ENCODE results near the gene ADRA2B. TPM values are rescaled to one million over a fixed set of nuclear protein-coding genes. Genes with fewer than 3 reads are reported as not detected.
"Not testable (repeated sequence)": the region's sequence is repeated elsewhere in the genome, so short reads cannot be mapped to it uniquely, and the experiment has no call there.

Gene ADRA2B
- not detected in 2 replicates for total RNA-seq (2014; rRNA removed; shearing (Covaris generic))

GRCh38 chr2:96116424-96116878 lies at the start of gene ADRA2B:
TSS of gene ADRA2B (minus strand) at chr2:96116571. CDS start at chr2:96116149, 422 bp downstream.
- no peak for DNase-seq (ENCODE audit: low spot score)

- no peak for DNase-seq (ENCODE audit: low spot score)
These were observed 48.3 kb upstream of the ADRA2B start for GRCh38 chr2:96164459-96165184.

DNA sequence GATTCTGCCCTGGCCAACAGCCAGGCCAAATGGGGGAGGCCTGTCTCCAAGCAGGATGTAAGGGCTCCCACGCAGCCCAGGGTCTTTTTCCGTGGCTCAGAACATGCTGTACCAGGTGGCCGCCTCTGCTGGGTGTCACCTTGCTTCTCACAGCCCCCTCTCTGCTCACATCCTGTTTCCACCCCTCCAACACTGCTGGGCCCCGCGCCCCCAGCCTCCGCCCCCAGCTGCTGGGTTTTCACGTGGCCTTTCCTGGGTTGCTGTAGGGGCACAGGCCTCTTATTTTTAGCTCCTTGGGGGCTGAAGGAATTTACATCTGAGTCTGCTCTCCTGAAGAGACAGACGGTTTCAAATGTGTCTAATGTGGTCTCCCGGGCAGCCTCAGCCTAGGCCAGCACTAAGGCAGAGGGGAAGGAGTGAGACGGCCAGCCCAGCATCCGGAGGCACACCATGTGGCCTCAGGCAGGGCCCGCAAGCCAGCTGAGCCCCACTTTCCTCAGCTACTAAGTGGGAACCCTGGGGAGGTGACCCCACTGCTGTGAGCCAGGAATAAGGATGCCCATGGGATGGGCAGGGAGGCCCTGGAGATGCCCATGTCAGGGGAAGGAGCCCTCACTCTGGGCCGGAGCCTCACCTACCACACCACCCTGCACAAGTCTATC lies 47.5 kb upstream of the ADRA2B start:
- no peak for DNase-seq (ENCODE audit: low spot score)

DNA sequence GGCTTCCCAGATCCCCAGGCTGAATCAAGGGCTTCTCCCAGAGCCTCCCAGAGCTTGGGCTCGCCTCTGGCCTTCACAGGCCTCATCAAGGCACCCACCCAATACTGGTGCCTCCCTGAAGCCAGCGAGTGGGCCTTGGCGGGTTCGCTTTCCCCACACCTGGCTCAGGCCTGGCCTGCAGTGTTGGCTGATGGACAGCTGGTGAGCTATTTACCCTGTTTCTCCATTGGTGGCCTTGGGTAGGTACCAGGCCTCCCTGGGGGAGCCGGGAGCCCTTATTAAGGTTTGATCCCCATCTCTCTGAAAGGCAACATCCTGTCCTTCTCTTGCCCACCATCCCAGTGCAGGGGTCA lies 47.0 kb upstream of the ADRA2B start:
- DNase-seq (ENCODE audit: low spot score) = no peak

DNA sequence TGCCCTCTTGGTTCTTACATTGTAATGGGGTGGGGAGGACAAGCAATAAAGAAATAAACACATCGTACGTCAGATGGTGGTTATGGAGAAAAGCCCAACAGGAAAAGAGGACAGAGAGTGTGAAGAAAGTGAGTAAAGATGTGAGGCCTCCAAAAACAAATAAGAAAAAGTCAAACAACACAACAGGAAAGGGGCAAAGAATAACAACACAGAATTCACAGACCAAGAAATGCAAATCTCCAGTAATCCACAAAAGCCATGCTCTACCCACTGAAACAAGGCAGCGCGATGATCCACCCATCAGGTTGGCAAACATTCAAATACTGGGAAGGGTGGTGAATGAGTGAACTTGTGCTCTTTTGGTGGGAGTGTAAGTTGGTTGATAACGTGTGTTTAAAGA lies 45.5 kb upstream of the ADRA2B start:
- no peak for DNase-seq (ENCODE audit: low spot score)

DNA sequence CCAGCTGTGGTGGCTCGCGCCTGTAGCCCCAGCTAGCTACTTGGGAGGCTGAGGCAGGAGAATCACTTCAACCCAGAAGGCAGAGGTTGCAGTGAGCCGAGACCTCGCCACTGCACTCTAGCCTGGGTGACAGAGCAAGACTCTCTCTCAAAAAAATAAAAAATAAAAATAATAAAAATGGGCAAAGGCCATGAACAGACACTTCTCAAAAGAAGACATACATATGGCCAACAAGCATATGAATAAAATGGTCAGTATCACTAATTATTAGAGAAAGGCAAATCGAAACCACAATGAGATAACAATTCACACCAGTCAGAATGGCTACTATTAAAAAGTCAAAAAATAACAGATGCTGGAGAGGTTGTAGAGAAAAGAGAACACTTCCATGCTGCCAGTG lies 44.0 kb upstream of the ADRA2B start:
- not testable (repeated sequence) for DNase-seq (ENCODE audit: low spot score)

- no peak for DNase-seq (ENCODE audit: low spot score)
These were observed 42.9 kb upstream of the ADRA2B start for GRCh38 chr2:96159084-96159830.

DNA sequence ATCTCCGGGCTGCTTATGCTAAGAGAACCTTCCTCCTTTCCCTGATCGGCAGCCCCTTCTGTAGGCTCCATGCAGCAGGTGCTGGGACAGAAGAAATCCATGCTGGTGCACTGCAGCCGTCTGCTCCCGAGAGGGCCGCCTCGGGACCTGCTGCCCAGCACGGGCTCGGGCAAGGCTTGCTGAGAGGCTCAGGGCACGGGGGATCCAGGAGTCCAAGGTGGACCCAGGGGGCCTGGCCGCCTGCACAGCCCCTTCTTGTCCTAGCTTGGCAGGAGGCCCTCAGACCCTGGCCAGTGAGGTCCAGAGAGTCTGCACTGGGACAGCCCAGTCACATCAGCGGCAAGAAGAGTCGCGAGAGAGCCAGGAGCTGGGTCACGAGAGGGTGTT lies 42.2 kb upstream of the ADRA2B start:
- no peak for DNase-seq (ENCODE audit: low spot score)

GRCh38 chr2:96157649-96158553 lies 41.5 kb upstream of the ADRA2B start:
- DNase-seq (ENCODE audit: low spot score) = no peak

- no peak for DNase-seq (ENCODE audit: low spot score)
These were observed 40.7 kb upstream of the ADRA2B start for GRCh38 chr2:96156926-96157648.

- no peak for DNase-seq (ENCODE audit: low spot score)
These were observed 39.8 kb upstream of the ADRA2B start for GRCh38 chr2:96156011-96156820.

GRCh38 chr2:96154506-96155380 lies 38.4 kb upstream of the ADRA2B start:
- no peak for DNase-seq (ENCODE audit: low spot score)

DNA sequence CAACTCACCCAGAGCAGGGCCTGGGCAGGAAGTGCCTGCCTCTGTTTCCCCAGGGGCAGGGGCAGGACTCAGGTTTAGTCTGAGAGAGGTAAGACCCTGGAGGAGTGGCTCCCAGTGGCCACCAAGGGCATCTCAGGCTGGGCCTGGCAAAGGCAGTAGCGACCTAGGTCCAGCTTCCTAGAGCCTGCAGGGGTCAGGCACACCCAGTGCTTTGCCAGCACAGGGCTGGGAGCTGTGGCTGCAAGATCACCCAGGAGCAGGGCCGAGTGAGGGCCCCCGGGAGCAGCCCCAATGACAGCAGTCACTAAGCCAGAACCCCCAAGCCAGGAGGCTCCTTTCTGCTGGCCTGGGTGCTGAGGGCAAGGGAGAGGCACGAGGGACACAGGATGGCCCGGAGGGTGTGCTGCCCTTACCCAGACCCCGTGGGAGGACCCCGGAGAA lies 37.6 kb upstream of the ADRA2B start:
- DNase-seq (ENCODE audit: low spot score) = no peak

DNA sequence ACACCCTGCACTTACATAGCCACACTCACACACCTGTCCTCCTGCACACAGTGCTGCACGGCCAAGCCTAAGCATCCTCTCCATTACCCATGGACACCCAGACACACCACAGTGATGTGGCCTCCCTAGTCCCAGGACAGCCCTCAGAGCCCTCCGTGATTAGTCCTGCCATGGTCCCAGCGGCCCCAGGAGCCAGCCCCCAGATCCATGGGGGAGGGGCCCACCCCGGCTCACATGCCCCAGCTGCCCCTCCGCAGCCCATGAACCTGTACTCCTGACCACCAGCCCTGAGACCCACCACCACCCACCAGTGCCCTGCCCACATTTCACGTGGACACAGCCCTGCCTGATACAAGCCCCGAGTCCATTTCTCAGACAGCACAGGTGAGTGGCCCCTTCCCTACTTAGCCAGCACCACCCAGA lies 36.9 kb upstream of the ADRA2B start:
- DNase-seq (ENCODE audit: low spot score) = no peak

GRCh38 chr2:96152304-96153161 lies 36.2 kb upstream of the ADRA2B start:
- DNase-seq (ENCODE audit: low spot score) = no peak

DNA sequence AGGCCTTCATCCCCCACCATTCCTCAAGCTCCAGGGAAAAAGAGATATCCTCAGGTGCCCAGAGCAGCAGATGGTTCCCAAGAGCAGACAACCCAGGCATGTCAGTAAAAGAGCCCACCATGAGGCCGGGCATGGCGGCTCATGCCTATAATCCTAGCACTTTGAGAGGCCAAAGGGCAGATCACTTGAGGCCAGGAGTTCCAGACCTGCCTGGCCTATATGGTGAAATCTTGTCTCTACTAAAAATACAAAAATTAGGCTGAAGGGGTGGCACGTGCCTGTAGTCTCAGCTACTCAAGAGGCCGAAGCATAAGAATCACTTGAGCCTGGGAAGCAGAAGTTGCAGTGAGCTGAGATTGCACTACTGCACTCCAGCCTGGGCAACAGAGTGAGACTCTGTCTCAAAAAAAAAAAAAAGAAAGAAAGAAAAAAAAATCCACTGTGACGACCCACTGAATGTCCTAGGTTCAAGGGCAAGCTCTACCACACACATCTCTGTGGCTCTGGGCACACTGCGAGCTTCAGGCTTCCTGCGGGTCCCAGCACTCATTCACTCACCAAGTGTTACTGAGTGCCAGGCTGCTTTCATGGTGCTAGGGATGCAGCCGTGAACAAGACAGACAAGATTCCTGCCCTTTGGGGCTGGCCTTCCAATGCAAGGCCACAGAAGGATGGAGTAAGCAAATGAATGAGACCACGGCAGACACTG lies 35.4 kb upstream of the ADRA2B start:
- DNase-seq (ENCODE audit: low spot score) = no peak
